Keratinocyte (primary cell): Measurements from ENCODE around the gene AEN.

Experiments used
- EZH2 ChIP-seq: IDR thresholded peaks from one replicate; pipeline ENCODE4 v1.6.1; 2012; ENCODE audit warnings: inconsistent platforms, mild to moderate bottlenecking, low read length, moderate library complexity
- TF ChIP-seq, protein P1 (sequence below), 3 experiments: IDR thresholded peaks in 1 of 3; conservative IDR thresholded peaks in 1 of 3; optimal IDR thresholded peaks in 1 of 3; 2 replicates in 2 of 3; 3 replicates in 1 of 3; pipeline versions ENCODE3 to v1.5.1; 2011; ENCODE audit warnings: low read length in 3 of 3, mild to moderate bottlenecking in 3 of 3, moderate library complexity in 2 of 3, control low read depth in 1 of 3, inconsistent platforms in 1 of 3; ENCODE audit not compliant: insufficient read depth in 2 of 3; ENCODE audit errors: extremely low read depth in 1 of 3

- TF ChIP-seq, protein P1, sequence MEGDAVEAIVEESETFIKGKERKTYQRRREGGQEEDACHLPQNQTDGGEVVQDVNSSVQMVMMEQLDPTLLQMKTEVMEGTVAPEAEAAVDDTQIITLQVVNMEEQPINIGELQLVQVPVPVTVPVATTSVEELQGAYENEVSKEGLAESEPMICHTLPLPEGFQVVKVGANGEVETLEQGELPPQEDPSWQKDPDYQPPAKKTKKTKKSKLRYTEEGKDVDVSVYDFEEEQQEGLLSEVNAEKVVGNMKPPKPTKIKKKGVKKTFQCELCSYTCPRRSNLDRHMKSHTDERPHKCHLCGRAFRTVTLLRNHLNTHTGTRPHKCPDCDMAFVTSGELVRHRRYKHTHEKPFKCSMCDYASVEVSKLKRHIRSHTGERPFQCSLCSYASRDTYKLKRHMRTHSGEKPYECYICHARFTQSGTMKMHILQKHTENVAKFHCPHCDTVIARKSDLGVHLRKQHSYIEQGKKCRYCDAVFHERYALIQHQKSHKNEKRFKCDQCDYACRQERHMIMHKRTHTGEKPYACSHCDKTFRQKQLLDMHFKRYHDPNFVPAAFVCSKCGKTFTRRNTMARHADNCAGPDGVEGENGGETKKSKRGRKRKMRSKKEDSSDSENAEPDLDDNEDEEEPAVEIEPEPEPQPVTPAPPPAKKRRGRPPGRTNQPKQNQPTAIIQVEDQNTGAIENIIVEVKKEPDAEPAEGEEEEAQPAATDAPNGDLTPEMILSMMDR (optimal IDR thresholded peaks at IDR 0.05 in 1 of 3, IDR thresholded peaks at IDR 0.05 in 1 of 3, conservative IDR thresholded peaks at IDR 0.05 in 1 of 3; ENCODE audit: extremely low read depth in 1 of 3, insufficient read depth in 2 of 3, low read length in 3 of 3) = no peak
- TF ChIP-seq EZH2 = peak; percentile 75
Measured at GRCh38 chr15:88605189-88606069, 15.7 kb upstream of the AEN start.
